Neural crest cell (in vitro differentiated cells): ENCODE data around the gene SLIT3. TPM values are rescaled to one million over a fixed set of nuclear protein-coding genes. Genes with fewer than 3 reads are reported as not detected.

Experiments
- DNase-seq: peaks from one replicate; pipeline ENCODE4 v3.0.0; 2021; ENCODE audit warnings: low read depth, mixed read lengths, low spot score
- H3K27ac Mint-ChIP-seq: one replicate; pipeline ENCODE4 v1.8.0; 2021; ENCODE audit warnings: mild to moderate bottlenecking, mixed read lengths; ENCODE audit not compliant: unreplicated experiment
- H3K27me3 Mint-ChIP-seq: 2 replicates; pipeline ENCODE4 v1.8.0; 2021; ENCODE audit warnings: low read depth, mild to moderate bottlenecking, mixed read lengths
- H3K36me3 Mint-ChIP-seq: 2 replicates; pipeline ENCODE4 v1.8.0; 2021; ENCODE audit warnings: low read depth, mild to moderate bottlenecking, mixed read lengths
- H3K4me1 Mint-ChIP-seq: 2 replicates; pipeline ENCODE4 v1.8.0; 2021; ENCODE audit warnings: mixed read lengths
- H3K4me3 Mint-ChIP-seq: one replicate; pipeline ENCODE4 v1.8.0; 2021; ENCODE audit warnings: mild to moderate bottlenecking, mixed read lengths
- H3K9me3 Mint-ChIP-seq: 2 replicates; pipeline ENCODE4 v1.8.0; 2021; ENCODE audit warnings: mixed read lengths
- CTCF ChIP-seq: fragments of 200-600 bp; sonication (generic); conservative IDR thresholded peaks from 2 replicates; pipeline ENCODE4 v1.5.0; 2021; ENCODE audit warnings: antibody characterized with exemption, mild to moderate bottlenecking
- total RNA-seq: library from RNA; stranded (reverse); gene quantifications from 2 replicates; pipeline ENCODE4 v1.2.1, GENCODE V29; 2021

Gene SLIT3
- total RNA-seq, 1 donor from 2014 or later: 13.3 TPM

GRCh38 chr5:168940712-168941111, 360.2 kb downstream of the SLIT3 start:
- H3K4me1 Mint-ChIP-seq: peaks cover 16% of the 10 kb centered on the region
- H3K27ac Mint-ChIP-seq: no peak overlapping the region
- DNase-seq: no peak
- no peak overlapping the region for H3K4me3 Mint-ChIP-seq
- H3K36me3 Mint-ChIP-seq: no peaks in the 10 kb centered on the region
- no peaks in the 10 kb centered on the region for H3K27me3 Mint-ChIP-seq
- H3K9me3 Mint-ChIP-seq: no peaks in the 10 kb centered on the region
- TF ChIP-seq CTCF: no peak

- H3K9me3 Mint-ChIP-seq: no peaks in the 10 kb centered on the region
- H3K4me3 Mint-ChIP-seq: no peak overlapping the region
- no peak for TF ChIP-seq CTCF
- H3K27me3 Mint-ChIP-seq: no peaks in the 10 kb centered on the region
- H3K4me1 Mint-ChIP-seq: peaks cover 16% of the 10 kb centered on the region
- no peak overlapping the region for H3K27ac Mint-ChIP-seq
- H3K36me3 Mint-ChIP-seq: no peaks in the 10 kb centered on the region
- DNase-seq: no peak
Observed at GRCh38 chr5:168939887-168940544, 360.9 kb downstream of the SLIT3 start.

GRCh38 chr5:168939156-168939800, 361.7 kb downstream of the SLIT3 start:
- H3K9me3 Mint-ChIP-seq: no peaks in the 10 kb centered on the region
- no peaks in the 10 kb centered on the region for H3K27me3 Mint-ChIP-seq
- peaks cover 15% of the 10 kb centered on the region for H3K4me1 Mint-ChIP-seq
- H3K36me3 Mint-ChIP-seq: no peaks in the 10 kb centered on the region
- no peak overlapping the region for H3K27ac Mint-ChIP-seq
- no peak for DNase-seq
- H3K4me3 Mint-ChIP-seq: no peak overlapping the region
- TF ChIP-seq CTCF: no peak

- H3K36me3 Mint-ChIP-seq: no peaks in the 10 kb centered on the region
- no peak overlapping the region for H3K4me3 Mint-ChIP-seq
- no peaks in the 10 kb centered on the region for H3K27me3 Mint-ChIP-seq
- H3K27ac Mint-ChIP-seq: no peak overlapping the region
- H3K4me1 Mint-ChIP-seq: peaks cover 4% of the 10 kb centered on the region
- no peak for TF ChIP-seq CTCF
- DNase-seq: no peak
- no peaks in the 10 kb centered on the region for H3K9me3 Mint-ChIP-seq
Observed at GRCh38 chr5:168936511-168936910, 364.4 kb downstream of the SLIT3 start.

- Mint-ChIP-seq H3K27me3 (no peaks in the 10 kb centered on the region), H3K36me3 (no peaks in the 10 kb centered on the region), H3K4me1 (peaks cover 4% of the 10 kb centered on the region), H3K9me3 (no peaks in the 10 kb centered on the region), H3K4me3 (no peak overlapping the region), H3K27ac (no peak overlapping the region)
- no peak for DNase-seq
- no peak for TF ChIP-seq CTCF
Observed at GRCh38 chr5:168935183-168935582, 365.8 kb downstream of the SLIT3 start.
